ENCODE data around the gene CRYBG1.
"Not testable (repeated sequence)": the region's sequence is repeated elsewhere in the genome, so short reads cannot be mapped to it uniquely, and the experiment has no call there.

The CRYBG1 gene

DNA sequence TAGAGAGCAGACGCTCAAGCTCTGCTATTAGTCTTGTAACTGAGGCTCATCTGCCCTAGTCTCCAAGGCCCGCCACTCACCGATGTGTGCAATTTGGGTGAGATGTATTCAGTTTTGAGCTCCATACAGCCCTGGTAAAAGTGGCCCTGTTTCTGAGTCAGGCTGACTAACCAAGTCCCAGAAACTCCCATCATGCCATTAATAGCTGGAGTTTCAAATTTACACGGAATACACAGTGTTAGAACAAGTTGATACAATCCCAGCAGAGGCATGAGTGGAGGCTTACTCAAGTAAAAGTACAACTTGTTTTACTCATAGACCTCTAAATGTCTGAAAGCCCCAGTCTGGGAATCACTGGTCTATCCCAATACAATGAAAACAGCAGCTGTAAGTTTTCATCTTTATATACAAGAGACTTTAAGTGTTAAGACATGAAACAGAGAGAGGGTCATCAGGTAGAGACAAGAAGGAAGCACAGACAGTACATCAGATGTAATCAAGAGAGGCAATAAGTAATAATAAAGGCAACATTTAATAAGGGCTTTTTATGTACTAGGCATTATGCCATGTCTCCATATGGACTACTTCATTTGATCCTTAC, 226.4 kb downstream of the CRYBG1 start:
- TF ChIP-seq, protein P1, sequence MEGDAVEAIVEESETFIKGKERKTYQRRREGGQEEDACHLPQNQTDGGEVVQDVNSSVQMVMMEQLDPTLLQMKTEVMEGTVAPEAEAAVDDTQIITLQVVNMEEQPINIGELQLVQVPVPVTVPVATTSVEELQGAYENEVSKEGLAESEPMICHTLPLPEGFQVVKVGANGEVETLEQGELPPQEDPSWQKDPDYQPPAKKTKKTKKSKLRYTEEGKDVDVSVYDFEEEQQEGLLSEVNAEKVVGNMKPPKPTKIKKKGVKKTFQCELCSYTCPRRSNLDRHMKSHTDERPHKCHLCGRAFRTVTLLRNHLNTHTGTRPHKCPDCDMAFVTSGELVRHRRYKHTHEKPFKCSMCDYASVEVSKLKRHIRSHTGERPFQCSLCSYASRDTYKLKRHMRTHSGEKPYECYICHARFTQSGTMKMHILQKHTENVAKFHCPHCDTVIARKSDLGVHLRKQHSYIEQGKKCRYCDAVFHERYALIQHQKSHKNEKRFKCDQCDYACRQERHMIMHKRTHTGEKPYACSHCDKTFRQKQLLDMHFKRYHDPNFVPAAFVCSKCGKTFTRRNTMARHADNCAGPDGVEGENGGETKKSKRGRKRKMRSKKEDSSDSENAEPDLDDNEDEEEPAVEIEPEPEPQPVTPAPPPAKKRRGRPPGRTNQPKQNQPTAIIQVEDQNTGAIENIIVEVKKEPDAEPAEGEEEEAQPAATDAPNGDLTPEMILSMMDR (IDR thresholded peaks at IDR 0.05; ENCODE audit: insufficient read depth, missing control alignments): no peak
- DNase-seq (ENCODE audit: insufficient read length, low spot score) (no peak), FAIRE-seq (no peak)

- not testable (repeated sequence) for DNase-seq (ENCODE audit: insufficient read length, low spot score); FAIRE-seq
These were observed 228.4 kb downstream of the CRYBG1 start for GRCh38 chr6:106588937-106589336.

GRCh38 chr6:106591111-106591825, 230.8 kb downstream of the CRYBG1 start:
- FAIRE-seq (no peak), DNase-seq (ENCODE audit: insufficient read length, low spot score) (no peak)
- TF ChIP-seq, protein P1 (IDR thresholded peaks at IDR 0.05; ENCODE audit: insufficient read depth, missing control alignments): no peak

DNA sequence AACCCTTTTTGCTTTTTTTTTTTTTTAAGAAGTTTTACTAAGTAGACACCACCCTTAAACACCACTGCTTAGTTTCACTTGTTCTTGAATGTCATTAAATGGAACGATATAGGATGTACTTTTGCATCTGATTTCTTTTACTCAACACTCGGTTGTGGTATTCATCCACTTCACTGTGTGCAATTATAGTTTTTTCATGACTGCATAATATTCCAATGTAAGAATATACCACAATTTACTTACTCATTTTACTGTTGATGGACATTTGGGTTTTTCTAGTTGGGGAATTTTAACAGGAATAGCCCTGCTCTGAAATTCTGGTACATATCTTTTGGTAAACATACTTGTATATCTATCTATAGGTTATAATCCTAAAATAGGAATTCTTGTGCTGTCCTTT, 238.9 kb downstream of the CRYBG1 start:
- TF ChIP-seq, protein P1 (IDR thresholded peaks at IDR 0.05; ENCODE audit: insufficient read depth, missing control alignments): no peak
- FAIRE-seq (peak; percentile 66), DNase-seq (ENCODE audit: insufficient read length, low spot score) (no peak)

DNA sequence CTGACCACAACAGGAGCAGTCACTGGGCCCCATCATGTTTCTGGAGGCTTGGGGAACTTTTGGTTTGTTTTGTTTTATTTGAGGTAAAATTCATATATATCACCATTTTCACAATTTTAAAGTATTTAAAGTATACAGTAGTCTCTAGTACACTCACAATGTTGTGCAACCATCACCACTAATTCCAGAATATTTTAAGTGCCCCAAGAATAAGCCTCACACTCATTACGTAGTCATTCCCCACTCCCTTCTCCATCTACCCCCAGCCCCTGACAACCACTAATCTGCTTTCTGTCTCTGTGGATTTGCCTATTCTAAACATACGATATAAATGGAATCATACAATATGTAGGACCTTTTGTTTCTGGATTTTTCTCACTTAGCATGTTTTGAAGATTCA, 239.8 kb downstream of the CRYBG1 start:
- FAIRE-seq (no peak), DNase-seq (ENCODE audit: insufficient read length, low spot score) (no peak)
- TF ChIP-seq, protein P1 (IDR thresholded peaks at IDR 0.05; ENCODE audit: insufficient read depth, missing control alignments): no peak

GRCh38 chr6:106608080-106608668, 247.7 kb downstream of the CRYBG1 start:
- no peak for DNase-seq (ENCODE audit: insufficient read length, low spot score)
- TF ChIP-seq, protein P1 (IDR thresholded peaks at IDR 0.05; ENCODE audit: insufficient read depth, missing control alignments): peak; percentile 54
- FAIRE-seq: peak; percentile 53

DNA sequence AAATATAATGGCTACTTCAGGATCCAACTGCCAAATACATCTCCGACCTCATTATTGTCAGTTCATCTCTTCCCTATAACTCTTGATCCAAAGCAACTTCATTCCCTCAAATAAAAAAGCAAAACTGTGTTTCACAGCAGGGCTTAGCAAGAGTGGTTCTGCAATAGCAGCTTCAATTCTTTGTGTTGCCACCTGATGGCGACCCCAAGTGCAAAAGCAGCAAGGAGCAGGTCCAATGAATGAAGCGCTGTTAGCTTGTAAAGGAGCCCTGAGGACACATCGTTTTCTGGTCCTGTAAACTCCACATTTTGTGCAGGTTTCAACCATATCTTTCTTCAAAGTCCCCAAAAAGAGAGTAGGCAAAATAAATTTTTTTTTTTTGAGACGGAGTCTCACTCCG, 249.2 kb downstream of the CRYBG1 start:
- DNase-seq (ENCODE audit: insufficient read length, low spot score): no peak
- TF ChIP-seq, protein P1 (IDR thresholded peaks at IDR 0.05; ENCODE audit: insufficient read depth, missing control alignments): peak; percentile 21
- FAIRE-seq: no peak
